ENCODE results near the gene MORN3.

GRCh38 chr12:121656122-121656521 lies 13.3 kb downstream of the MORN3 start:
- TF ChIP-seq POLR2A (IDR thresholded peaks at IDR 0.05) = no peak
- TF ChIP-seq, protein P1, sequence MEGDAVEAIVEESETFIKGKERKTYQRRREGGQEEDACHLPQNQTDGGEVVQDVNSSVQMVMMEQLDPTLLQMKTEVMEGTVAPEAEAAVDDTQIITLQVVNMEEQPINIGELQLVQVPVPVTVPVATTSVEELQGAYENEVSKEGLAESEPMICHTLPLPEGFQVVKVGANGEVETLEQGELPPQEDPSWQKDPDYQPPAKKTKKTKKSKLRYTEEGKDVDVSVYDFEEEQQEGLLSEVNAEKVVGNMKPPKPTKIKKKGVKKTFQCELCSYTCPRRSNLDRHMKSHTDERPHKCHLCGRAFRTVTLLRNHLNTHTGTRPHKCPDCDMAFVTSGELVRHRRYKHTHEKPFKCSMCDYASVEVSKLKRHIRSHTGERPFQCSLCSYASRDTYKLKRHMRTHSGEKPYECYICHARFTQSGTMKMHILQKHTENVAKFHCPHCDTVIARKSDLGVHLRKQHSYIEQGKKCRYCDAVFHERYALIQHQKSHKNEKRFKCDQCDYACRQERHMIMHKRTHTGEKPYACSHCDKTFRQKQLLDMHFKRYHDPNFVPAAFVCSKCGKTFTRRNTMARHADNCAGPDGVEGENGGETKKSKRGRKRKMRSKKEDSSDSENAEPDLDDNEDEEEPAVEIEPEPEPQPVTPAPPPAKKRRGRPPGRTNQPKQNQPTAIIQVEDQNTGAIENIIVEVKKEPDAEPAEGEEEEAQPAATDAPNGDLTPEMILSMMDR (IDR thresholded peaks at IDR 0.05) = no peak

All from testis (tissue), 2 donors.